KOPT-K1 (cell line): ENCODE measurements around the gene PAK4.

Experiments used
- H3K27ac ChIP-seq: fragments of 200-600 bp; sonication (generic); 2 replicates; pipeline ENCODE4 v1.5.1; 2016; ENCODE audit warnings: antibody characterized with exemption, mild to moderate bottlenecking, low read depth, low read length; ENCODE audit not compliant: poor library complexity, severe bottlenecking
- H3K36me3 ChIP-seq: fragments of 200-600 bp; sonication (generic); 2 replicates; pipeline ENCODE4 v1.5.1; 2017; ENCODE audit warnings: antibody characterized with exemption, mild to moderate bottlenecking, low read length, moderate library complexity; ENCODE audit not compliant: insufficient read depth
- H3K9me3 ChIP-seq: fragments of 200-600 bp; sonication (generic); 2 replicates; pipeline ENCODE4 v1.5.1; 2017; ENCODE audit warnings: antibody characterized with exemption, low read length, mild to moderate bottlenecking; ENCODE audit not compliant: insufficient read depth, poor library complexity, severe bottlenecking

Gene PAK4

GRCh38 chr19:39171479-39172465 is 46.2 kb downstream of the PAK4 start:
- Histone ChIP-seq H3K36me3 (peaks cover 54% of the 10 kb centered on the region), H3K27ac (no peak overlapping the region), H3K9me3 (no peaks in the 10 kb centered on the region)

GRCh38 chr19:39172700-39173501 is 47.3 kb downstream of the PAK4 start:
- Histone ChIP-seq H3K9me3 (no peaks in the 10 kb centered on the region), H3K36me3 (peaks cover 65% of the 10 kb centered on the region), H3K27ac (no peak overlapping the region)

- Histone ChIP-seq H3K9me3 (no peaks in the 10 kb centered on the region), H3K27ac (no peak overlapping the region), H3K36me3 (peaks cover 71% of the 10 kb centered on the region)
Measured at GRCh38 chr19:39173502-39173991, 48.0 kb downstream of the PAK4 start.

- Histone ChIP-seq H3K27ac (no peak overlapping the region), H3K36me3 (peaks cover 76% of the 10 kb centered on the region), H3K9me3 (no peaks in the 10 kb centered on the region)
Measured at GRCh38 chr19:39174142-39174541, 48.6 kb downstream of the PAK4 start.

- Histone ChIP-seq H3K27ac (no peak overlapping the region), H3K36me3 (peaks cover 78% of the 10 kb centered on the region), H3K9me3 (no peaks in the 10 kb centered on the region)
Measured at GRCh38 chr19:39174558-39175544, 49.3 kb downstream of the PAK4 start.

GRCh38 chr19:39175564-39175963 is 50.0 kb downstream of the PAK4 start:
- H3K36me3 ChIP-seq, result peaks cover 74% of the 10 kb centered on the region
- no peaks in the 10 kb centered on the region for H3K9me3 ChIP-seq
- no peak overlapping the region for H3K27ac ChIP-seq

GRCh38 chr19:39177110-39177699 is 51.6 kb downstream of the PAK4 start:
- Histone ChIP-seq H3K36me3 (peaks cover 74% of the 10 kb centered on the region), H3K27ac (no peak overlapping the region), H3K9me3 (no peaks in the 10 kb centered on the region)

GRCh38 chr19:39177736-39178135 is 52.1 kb downstream of the PAK4 start:
- H3K36me3 ChIP-seq, result peaks cover 68% of the 10 kb centered on the region
- no peaks in the 10 kb centered on the region for H3K9me3 ChIP-seq
- H3K27ac ChIP-seq, result no peak overlapping the region

- peaks cover 67% of the 10 kb centered on the region for H3K36me3 ChIP-seq
Measured at GRCh38 chr19:39178296-39179006, 52.9 kb downstream of the PAK4 start.

GRCh38 chr19:39179754-39180153 is 54.2 kb downstream of the PAK4 start:
- Histone ChIP-seq H3K9me3 (no peaks in the 10 kb centered on the region), H3K36me3 (peaks cover 58% of the 10 kb centered on the region)

More at GRCh38 chr19:39178296-39179006, 52.9 kb downstream of the PAK4 start:
- Histone ChIP-seq H3K27ac (no peak overlapping the region), H3K9me3 (no peaks in the 10 kb centered on the region)

GRCh38 chr19:39180749-39181148 is 55.2 kb downstream of the PAK4 start:
- H3K9me3 ChIP-seq, result no peaks in the 10 kb centered on the region

More at GRCh38 chr19:39179754-39180153, 54.2 kb downstream of the PAK4 start:
- no peak overlapping the region for H3K27ac ChIP-seq

GRCh38 chr19:39181500-39182173 is 56.1 kb downstream of the PAK4 start:
- no peak overlapping the region for H3K27ac ChIP-seq
- H3K9me3 ChIP-seq, result no peaks in the 10 kb centered on the region
- peaks cover 41% of the 10 kb centered on the region for H3K36me3 ChIP-seq

More at GRCh38 chr19:39180749-39181148, 55.2 kb downstream of the PAK4 start:
- H3K36me3 ChIP-seq, result peaks cover 49% of the 10 kb centered on the region
- H3K27ac ChIP-seq, result no peak overlapping the region

GRCh38 chr19:39182174-39182505 is 56.6 kb downstream of the PAK4 start:
- Histone ChIP-seq H3K27ac (no peak overlapping the region), H3K9me3 (no peaks in the 10 kb centered on the region), H3K36me3 (peaks cover 38% of the 10 kb centered on the region)
